A549 (cell line): Measurements from ENCODE around the gene DPEP2NB.

Experiments
- BHLHE40 ChIP-seq: IDR thresholded peaks from 2 replicates; pipeline ENCODE4 v1.6.1; 2012; ENCODE audit warnings: low read depth, low read length, inconsistent platforms
- CEBPB ChIP-seq, 2 experiments: fragments of >200 bp in 1 of 2; sonication (Bioruptor Twin) in 1 of 2; formaldehyde crosslinking in 1 of 2; IDR thresholded peaks; 2 replicates each; pipeline ENCODE4 v1.6.1; 2012 to 2016
- EP300 ChIP-seq, 2 experiments: fragments of >200 bp; sonication (Bioruptor Twin); formaldehyde crosslinking; IDR thresholded peaks; 2 replicates in 1 of 2; 3 replicates in 1 of 2; pipeline ENCODE4 v1.6.1; 2016 to 2017
- ESRRA ChIP-seq: fragments of 150-350 bp; IDR thresholded peaks from 2 replicates; pipeline ENCODE4 v1.6.1; 2014; ENCODE audit warnings: mild to moderate bottlenecking, low read length, borderline replicate concordance
- HOXA7 ChIP-seq: fragments of 250-450 bp; sonication (Bioruptor Pico); IDR thresholded peaks from 2 replicates; pipeline ENCODE4 v1.5.0; 2020; ENCODE audit warnings: mild to moderate bottlenecking, moderate library complexity
- KDM1A ChIP-seq: fragments of 200-600 bp; sonication (generic); IDR thresholded peaks from 2 replicates; pipeline ENCODE4 v1.6.1; 2016; ENCODE audit warnings: low read depth, mild to moderate bottlenecking
- KDM5A ChIP-seq: fragments of 200-600 bp; sonication (generic); IDR thresholded peaks from 2 replicates; pipeline ENCODE4 v1.6.1; 2016; ENCODE audit warnings: antibody characterized with exemption, mild to moderate bottlenecking
- POLR2A ChIP-seq: IDR thresholded peaks from 2 replicates; pipeline ENCODE4 v1.6.1; 2012; ENCODE audit warnings: mild to moderate bottlenecking, low read length
- POLR2AphosphoS2 ChIP-seq: conservative IDR thresholded peaks from 2 replicates; pipeline ENCODE4 v1.6.1; 2012; ENCODE audit warnings: low read length, improper control_type of control experiment, inconsistent platforms
- TFCP2L1 ChIP-seq: fragments of 250-450 bp; sonication (Bioruptor Pico); IDR thresholded peaks from 2 replicates; pipeline ENCODE4 v1.5.0; 2021; ENCODE audit warnings: mild to moderate bottlenecking
- TF ChIP-seq, protein P1 (sequence below): fragments of 450-650 bp; IDR thresholded peaks from 2 replicates; pipeline ENCODE4 v1.6.1; 2014; ENCODE audit warnings: antibody characterized with exemption
- TF ChIP-seq, protein P2 (sequence below): IDR thresholded peaks from 2 replicates; pipeline ENCODE4 v1.6.1; 2012
- TF ChIP-seq, protein P3 (sequence below): fragments of >200 bp; sonication (Bioruptor Twin); formaldehyde crosslinking; IDR thresholded peaks from 3 replicates; pipeline ENCODE4 v1.5.1; 2016
- TF ChIP-seq, protein P4 (sequence below): fragments of 250-450 bp; sonication (Bioruptor Pico); IDR thresholded peaks from 2 replicates; pipeline ENCODE4 v1.5.0; 2021; ENCODE audit warnings: mild to moderate bottlenecking, moderate library complexity, borderline replicate concordance

DNA sequence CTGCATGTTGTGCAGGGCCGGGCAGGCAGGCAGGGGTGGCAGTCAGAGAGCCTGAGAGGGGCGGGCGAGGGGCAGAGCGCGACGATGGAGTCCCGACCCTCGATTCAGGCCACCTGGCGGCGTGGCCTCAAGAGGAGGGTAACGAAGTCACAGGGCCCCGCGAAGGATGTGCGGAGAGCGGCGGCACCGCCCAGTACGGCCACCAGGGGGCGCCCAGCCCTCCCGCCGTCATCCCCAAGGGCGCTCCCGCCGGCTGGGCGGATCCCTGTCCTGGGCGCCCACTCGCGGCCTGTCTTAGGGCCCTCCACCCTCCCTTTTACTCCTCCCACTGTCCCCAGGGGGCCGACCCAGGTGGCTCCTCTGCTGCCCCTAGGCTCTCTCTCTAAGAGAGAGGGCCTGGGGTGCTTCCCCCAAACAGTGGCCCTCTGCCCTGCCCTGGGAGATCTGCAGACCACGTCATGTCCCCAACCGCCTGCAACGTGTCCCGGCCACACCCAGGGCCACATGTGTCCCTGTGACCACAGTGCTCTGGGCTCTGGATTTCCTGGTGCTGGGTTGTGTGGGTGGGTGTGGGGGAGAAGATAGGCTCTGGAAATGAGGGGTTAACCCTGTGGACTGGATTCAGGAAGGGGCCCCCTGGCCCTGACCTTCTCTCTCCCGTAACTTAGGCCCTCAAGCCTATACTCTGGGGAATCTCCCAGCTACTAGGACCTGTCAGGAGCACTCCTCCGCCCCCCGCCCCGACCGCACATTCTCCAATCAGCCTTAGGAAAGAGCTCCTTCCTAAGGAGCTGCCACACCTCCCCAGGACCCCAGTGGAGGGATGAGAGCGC lies 22.3 kb downstream of the DPEP2NB start:
- TF ChIP-seq, protein P1, sequence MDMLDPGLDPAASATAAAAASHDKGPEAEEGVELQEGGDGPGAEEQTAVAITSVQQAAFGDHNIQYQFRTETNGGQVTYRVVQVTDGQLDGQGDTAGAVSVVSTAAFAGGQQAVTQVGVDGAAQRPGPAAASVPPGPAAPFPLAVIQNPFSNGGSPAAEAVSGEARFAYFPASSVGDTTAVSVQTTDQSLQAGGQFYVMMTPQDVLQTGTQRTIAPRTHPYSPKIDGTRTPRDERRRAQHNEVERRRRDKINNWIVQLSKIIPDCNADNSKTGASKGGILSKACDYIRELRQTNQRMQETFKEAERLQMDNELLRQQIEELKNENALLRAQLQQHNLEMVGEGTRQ = no peak
- TF ChIP-seq, protein P2, sequence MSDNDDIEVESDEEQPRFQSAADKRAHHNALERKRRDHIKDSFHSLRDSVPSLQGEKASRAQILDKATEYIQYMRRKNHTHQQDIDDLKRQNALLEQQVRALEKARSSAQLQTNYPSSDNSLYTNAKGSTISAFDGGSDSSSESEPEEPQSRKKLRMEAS = peak; percentile 67
- no peak for TF ChIP-seq EP300 (IDR thresholded peaks at IDR 0.05)
- no peak for TF ChIP-seq KDM5A
- TF ChIP-seq, protein P3, sequence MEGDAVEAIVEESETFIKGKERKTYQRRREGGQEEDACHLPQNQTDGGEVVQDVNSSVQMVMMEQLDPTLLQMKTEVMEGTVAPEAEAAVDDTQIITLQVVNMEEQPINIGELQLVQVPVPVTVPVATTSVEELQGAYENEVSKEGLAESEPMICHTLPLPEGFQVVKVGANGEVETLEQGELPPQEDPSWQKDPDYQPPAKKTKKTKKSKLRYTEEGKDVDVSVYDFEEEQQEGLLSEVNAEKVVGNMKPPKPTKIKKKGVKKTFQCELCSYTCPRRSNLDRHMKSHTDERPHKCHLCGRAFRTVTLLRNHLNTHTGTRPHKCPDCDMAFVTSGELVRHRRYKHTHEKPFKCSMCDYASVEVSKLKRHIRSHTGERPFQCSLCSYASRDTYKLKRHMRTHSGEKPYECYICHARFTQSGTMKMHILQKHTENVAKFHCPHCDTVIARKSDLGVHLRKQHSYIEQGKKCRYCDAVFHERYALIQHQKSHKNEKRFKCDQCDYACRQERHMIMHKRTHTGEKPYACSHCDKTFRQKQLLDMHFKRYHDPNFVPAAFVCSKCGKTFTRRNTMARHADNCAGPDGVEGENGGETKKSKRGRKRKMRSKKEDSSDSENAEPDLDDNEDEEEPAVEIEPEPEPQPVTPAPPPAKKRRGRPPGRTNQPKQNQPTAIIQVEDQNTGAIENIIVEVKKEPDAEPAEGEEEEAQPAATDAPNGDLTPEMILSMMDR = peak; percentile 98
- TF ChIP-seq POLR2AphosphoS2 = no peak
- no peak for TF ChIP-seq TFCP2L1 (CRISPR knock-in tag)
- no peak for TF ChIP-seq KDM1A
- TF ChIP-seq, protein P4, sequence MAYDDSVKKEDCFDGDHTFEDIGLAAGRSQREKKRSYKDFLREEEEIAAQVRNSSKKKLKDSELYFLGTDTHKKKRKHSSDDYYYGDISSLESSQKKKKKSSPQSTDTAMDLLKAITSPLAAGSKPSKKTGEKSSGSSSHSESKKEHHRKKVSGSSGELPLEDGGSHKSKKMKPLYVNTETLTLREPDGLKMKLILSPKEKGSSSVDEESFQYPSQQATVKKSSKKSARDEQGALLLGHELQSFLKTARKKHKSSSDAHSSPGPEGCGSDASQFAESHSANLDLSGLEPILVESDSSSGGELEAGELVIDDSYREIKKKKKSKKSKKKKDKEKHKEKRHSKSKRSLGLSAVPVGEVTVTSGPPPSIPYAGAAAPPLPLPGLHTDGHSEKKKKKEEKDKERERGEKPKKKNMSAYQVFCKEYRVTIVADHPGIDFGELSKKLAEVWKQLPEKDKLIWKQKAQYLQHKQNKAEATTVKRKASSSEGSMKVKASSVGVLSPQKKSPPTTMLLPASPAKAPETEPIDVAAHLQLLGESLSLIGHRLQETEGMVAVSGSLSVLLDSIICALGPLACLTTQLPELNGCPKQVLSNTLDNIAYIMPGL (CRISPR knock-in tag) = no peak
- no peak for TF ChIP-seq ESRRA
- TF ChIP-seq HOXA7 = no peak
- no peak for TF ChIP-seq CEBPB (IDR thresholded peaks at IDR 0.05)
- no peak for TF ChIP-seq POLR2A
- TF ChIP-seq BHLHE40 = no peak
